Stimulated activated CD4-positive, alpha-beta T cell treated with anti-CD3 and anti-CD28 coated beads, TNF-alpha, amount 100 ng/mL, for 1 hour (primary cell): ENCODE data around the gene RPTN.
"Not testable (repeated sequence)": the region's sequence is repeated elsewhere in the genome, so short reads cannot be mapped to it uniquely, and the experiment has no call there.

Experiments used
- DNase-seq, 3 donors: peaks; one replicate each; pipeline ENCODE4 v3.0.0-alpha.2; 2020; ENCODE audit warnings: low read depth in 3 of 3, low spot score in 1 of 3

Gene RPTN

GRCh38 chr1:152166966-152167365, 7.9 kb upstream of the RPTN start:
- no peak for DNase-seq

GRCh38 chr1:152165286-152166077, 6.5 kb upstream of the RPTN start:
- no peak for DNase-seq

GRCh38 chr1:152164517-152165136, 5.6 kb upstream of the RPTN start:
- no peak for DNase-seq

GRCh38 chr1:152162792-152163463, 3.9 kb upstream of the RPTN start:
- no peak for DNase-seq

GRCh38 chr1:152160576-152160975, 1.5 kb upstream of the RPTN start:
- DNase-seq = no peak

GRCh38 chr1:152153996-152154395, 5.0 kb downstream of the RPTN start:
- no peak for DNase-seq

GRCh38 chr1:152151646-152152045, 7.4 kb downstream of the RPTN start:
- DNase-seq = no peak

GRCh38 chr1:152148981-152149380, 10.0 kb downstream of the RPTN start:
- DNase-seq = no peak

- DNase-seq = no peak
These were observed 11.0 kb downstream of the RPTN start for GRCh38 chr1:152148051-152148450.

- no peak for DNase-seq
These were observed 13.3 kb downstream of the RPTN start for GRCh38 chr1:152145769-152146168.

GRCh38 chr1:152144674-152145183, 14.3 kb downstream of the RPTN start:
- not testable (repeated sequence) for DNase-seq

- DNase-seq = no peak
These were observed 15.7 kb downstream of the RPTN start for GRCh38 chr1:152143150-152143887.

- DNase-seq = no peak
These were observed 16.9 kb downstream of the RPTN start for GRCh38 chr1:152141971-152142584.

- DNase-seq = no peak
These were observed 21.8 kb downstream of the RPTN start for GRCh38 chr1:152137215-152137614.

- no peak for DNase-seq
These were observed 28.8 kb downstream of the RPTN start for GRCh38 chr1:152130186-152130585.

GRCh38 chr1:152127673-152128072, 31.4 kb downstream of the RPTN start:
- DNase-seq = no peak

- DNase-seq = no peak
These were observed 33.1 kb downstream of the RPTN start for GRCh38 chr1:152125834-152126443.

- DNase-seq = no peak
These were observed 40.1 kb downstream of the RPTN start for GRCh38 chr1:152118915-152119314.

- no peak for DNase-seq
These were observed 43.7 kb downstream of the RPTN start, which contains the start of gene TCHH for GRCh38 chr1:152115344-152115743. TCHH (minus strand) TSS chr1:152115444; CDS start chr1:152114080, 1,364 bp downstream.

- DNase-seq = no peak
These were observed 46.1 kb downstream of the RPTN start for GRCh38 chr1:152112885-152113432.
